Trophoblast cell (in vitro differentiated cells and primary cell): ENCODE results near the gene RNF26.
A peak's percentile ranks its signal among the peaks of the same experiment; 100 is the strongest.

Source experiments
- DNase-seq, 2 donors: peaks; one replicate each; pipeline ENCODE4 v3.0.0-alpha.2; 2016
- H2AFZ ChIP-seq: 2 replicates; pipeline ENCODE4 v1.6.1; 2013; ENCODE audit warnings: low read length, moderate library complexity, mild to moderate bottlenecking; ENCODE audit not compliant: insufficient read depth, poor library complexity
- H2AK5ac ChIP-seq: 2 replicates; pipeline ENCODE4 v1.6.1; 2013; ENCODE audit warnings: mild to moderate bottlenecking, low read length
- H2BK120ac ChIP-seq: 2 replicates; pipeline ENCODE4 v1.6.1; 2013; ENCODE audit warnings: low read length, mild to moderate bottlenecking, moderate library complexity; ENCODE audit not compliant: insufficient read depth, poor library complexity
- H2BK12ac ChIP-seq: 2 replicates; pipeline ENCODE4 v1.6.1; 2013; ENCODE audit warnings: mild to moderate bottlenecking, low read length, moderate library complexity
- H2BK5ac ChIP-seq: 2 replicates; pipeline ENCODE4 v1.6.1; 2013; ENCODE audit warnings: low read length, low read depth, moderate library complexity, mild to moderate bottlenecking; ENCODE audit not compliant: poor library complexity
- H3K14ac ChIP-seq: 2 replicates; pipeline ENCODE4 v1.6.1; 2013; ENCODE audit warnings: mild to moderate bottlenecking, low read length
- H3K18ac ChIP-seq: 2 replicates; pipeline ENCODE4 v1.6.1; 2013; ENCODE audit warnings: mild to moderate bottlenecking, low read length
- H3K23ac ChIP-seq: 2 replicates; pipeline ENCODE4 v1.6.1; 2013; ENCODE audit warnings: low read length
- H3K27ac ChIP-seq: 2 replicates; pipeline ENCODE4 v1.5.1; 2013; ENCODE audit warnings: low read depth, mild to moderate bottlenecking, inconsistent platforms, low read length, moderate library complexity
- H3K27me3 ChIP-seq: 2 replicates; pipeline ENCODE4 v1.6.1; 2013; ENCODE audit warnings: inconsistent platforms, mild to moderate bottlenecking, low read length, moderate library complexity; ENCODE audit not compliant: insufficient read depth
- H3K36me3 ChIP-seq, 2 experiments: 1 replicate in 1 of 2; 2 replicates in 1 of 2; pipeline ENCODE4 v1.6.1; 2013; ENCODE audit warnings: low read length in 2 of 2, mild to moderate bottlenecking in 2 of 2, moderate library complexity in 1 of 2; ENCODE audit not compliant: insufficient read depth in 2 of 2, control insufficient read depth in 1 of 2
- H3K4ac ChIP-seq: 2 replicates; pipeline ENCODE4 v1.6.1; 2013; ENCODE audit warnings: low read depth, mild to moderate bottlenecking, low read length, moderate library complexity
- H3K4me1 ChIP-seq, 2 experiments: 1 replicate in 1 of 2; 2 replicates in 1 of 2; pipeline ENCODE4 v1.6.1; 2013; ENCODE audit warnings: low read length in 2 of 2, mild to moderate bottlenecking in 2 of 2, moderate library complexity in 1 of 2; ENCODE audit not compliant: insufficient read depth in 2 of 2, control insufficient read depth in 1 of 2
- H3K4me2 ChIP-seq: 2 replicates; pipeline ENCODE4 v1.6.1; 2013; ENCODE audit warnings: inconsistent platforms, mild to moderate bottlenecking, low read length, moderate library complexity
- H3K4me3 ChIP-seq: 2 replicates; pipeline ENCODE4 v1.5.1; 2013; ENCODE audit warnings: mild to moderate bottlenecking, low read depth, low read length, inconsistent platforms
- H3K79me1 ChIP-seq: one replicate; pipeline ENCODE4 v1.6.1; 2013; ENCODE audit warnings: low read length
- H3K79me2 ChIP-seq: 2 replicates; pipeline ENCODE4 v1.6.1; 2013; ENCODE audit warnings: low read length, mild to moderate bottlenecking; ENCODE audit not compliant: control insufficient read depth, insufficient read depth, poor library complexity
- H3K9ac ChIP-seq: 2 replicates; pipeline ENCODE4 v1.6.1; 2013; ENCODE audit warnings: mild to moderate bottlenecking, low read length
- H3K9me3 ChIP-seq: 2 replicates; pipeline ENCODE4 v1.6.1; 2013; ENCODE audit warnings: low read depth, mild to moderate bottlenecking, control low read depth, inconsistent platforms, low read length; ENCODE audit not compliant: insufficient read depth
- H4K12ac ChIP-seq: 2 replicates; pipeline ENCODE4 v1.6.1; 2013; ENCODE audit warnings: low read depth, mild to moderate bottlenecking, low read length, moderate library complexity
- H4K8ac ChIP-seq: 2 replicates; pipeline ENCODE4 v1.6.1; 2013; ENCODE audit warnings: low read depth, mild to moderate bottlenecking, low read length, moderate library complexity
- H4K91ac ChIP-seq: one replicate; pipeline ENCODE4 v1.6.1; 2013; ENCODE audit warnings: low read depth, mild to moderate bottlenecking, low read length, moderate library complexity
- WGBS: extraction: QIAGEN DNeasy Blood & Tissue Kit; methylation state at CpG from one replicate; pipeline ENCODE4 v1.1.7; 2013; ENCODE audit warnings: missing lambda C conversion rate; ENCODE audit not compliant: insufficient read length, insufficient coverage; ENCODE audit errors: extremely low coverage; 5-methylcytosine and 5-hydroxymethylcytosine counted together

The RNF26 gene

DNA sequence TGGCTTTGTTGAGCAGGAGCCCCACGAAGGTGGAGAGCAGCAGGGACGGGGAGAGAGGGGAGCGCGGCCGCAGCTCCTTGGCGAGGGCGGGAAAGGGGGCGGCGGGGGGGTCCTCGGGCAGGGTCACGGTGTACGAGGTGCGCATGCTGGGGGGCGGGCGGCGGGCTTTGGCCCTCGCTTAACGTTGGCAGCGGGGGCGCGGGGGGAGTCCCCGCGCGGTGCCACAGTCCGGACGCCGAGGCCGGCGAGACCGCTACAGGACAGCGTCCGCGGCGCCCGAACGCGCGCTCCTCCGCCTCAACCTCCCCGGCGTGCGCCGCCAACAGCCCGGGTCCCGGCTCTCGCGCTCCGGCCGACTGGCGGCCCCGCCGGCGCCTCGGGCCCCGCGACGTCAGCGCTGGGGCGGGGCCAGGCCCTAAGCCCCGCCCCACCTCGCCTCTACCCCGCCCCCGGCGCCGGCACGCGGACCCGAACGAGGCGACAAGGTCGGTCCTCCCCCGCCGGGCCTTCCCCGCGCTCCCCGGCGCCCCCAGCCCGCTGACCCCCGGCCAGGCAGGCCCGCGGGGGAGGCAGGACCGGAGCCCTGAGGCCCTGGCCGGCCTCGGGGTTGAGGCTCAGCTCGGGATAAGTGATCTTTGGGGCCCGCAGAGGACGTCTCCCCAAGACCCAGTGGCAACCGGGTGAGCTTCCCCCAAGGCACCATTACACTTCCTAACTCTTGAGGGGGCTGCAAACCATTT lies 29.7 kb downstream of the RNF26 start:
- peaks cover 1 to 4% of the 10 kb centered on the region in 2 experiments for H3K36me3 ChIP-seq
- H3K27ac ChIP-seq = no peak overlapping the region
- peaks cover 10% of the 10 kb centered on the region for H3K79me1 ChIP-seq
- H3K4me3 ChIP-seq = peak overlapping the region; percentile 67
- H4K12ac ChIP-seq = no peak overlapping the region
- peak overlapping the region; percentile 51 for H2BK12ac ChIP-seq
- H2AK5ac ChIP-seq = peak overlapping the region; percentile 4
- peak overlapping the region; percentile 64 for H4K91ac ChIP-seq
- no peak overlapping the region for H2BK5ac ChIP-seq
- H3K27me3 ChIP-seq = no peaks in the 10 kb centered on the region
- H3K4me2 ChIP-seq = peak overlapping the region; percentile 73
- peak overlapping the region; percentile 73 for H3K18ac ChIP-seq
- peaks cover 5% of the 10 kb centered on the region for H3K9me3 ChIP-seq
- peak overlapping the region; percentile 69 for H3K14ac ChIP-seq
- peaks cover 33 to 36% of the 10 kb centered on the region in 2 experiments for H3K4me1 ChIP-seq
- no CpG with 5 or more reads among the region's 88 CpGs for WGBS
- no peak overlapping the region for H3K23ac ChIP-seq
- H2BK120ac ChIP-seq = peak overlapping the region; percentile 61
- DNase-seq = peak; percentile 19 to 71
- peaks cover 2% of the 10 kb centered on the region for H3K79me2 ChIP-seq
- H3K9ac ChIP-seq = no peak overlapping the region
- H4K8ac ChIP-seq = peak overlapping the region; percentile 39
- no peak overlapping the region for H3K4ac ChIP-seq
- peak overlapping the region; percentile 47 for H2AFZ ChIP-seq

DNA sequence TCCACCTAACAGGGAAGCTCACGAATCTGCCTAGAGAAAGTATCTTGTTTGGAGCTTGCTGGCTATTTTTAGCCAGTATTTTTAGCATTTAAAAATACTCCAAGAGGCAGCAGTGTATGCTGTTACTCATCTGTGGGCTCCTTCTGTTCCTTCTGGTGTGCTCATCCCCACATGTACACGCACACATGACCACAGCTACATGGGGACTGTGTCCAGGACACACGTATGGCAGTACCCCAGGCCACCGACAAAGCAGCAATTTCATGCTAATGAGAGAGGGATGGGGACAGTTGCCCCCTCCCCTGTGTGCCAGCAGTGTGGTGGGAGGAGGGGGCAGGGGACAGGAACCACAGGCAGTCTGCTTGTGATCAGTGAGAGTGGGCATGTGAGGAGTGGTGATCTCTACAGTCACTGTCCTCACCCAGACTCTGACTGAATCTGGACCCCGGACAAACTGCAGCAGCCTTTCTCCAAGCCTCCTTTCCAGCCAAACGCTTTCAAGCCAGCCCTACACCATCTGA lies 30.8 kb downstream of the RNF26 start:
- no peak overlapping the region for H3K4me2 ChIP-seq
- WGBS = no CpG with 5 or more reads among the region's 6 CpGs
- no peak overlapping the region for H4K12ac ChIP-seq
- H3K79me1 ChIP-seq = peaks cover 10% of the 10 kb centered on the region
- H3K4ac ChIP-seq = no peak overlapping the region
- H3K27ac ChIP-seq = no peak overlapping the region
- no peak overlapping the region for H3K23ac ChIP-seq
- H3K9me3 ChIP-seq = peaks cover 5% of the 10 kb centered on the region
- no peak overlapping the region for H4K91ac ChIP-seq
- no peaks in the 10 kb centered on the region for H3K27me3 ChIP-seq
- peaks cover 2% of the 10 kb centered on the region for H3K79me2 ChIP-seq
- H2BK120ac ChIP-seq = no peak overlapping the region
- H3K18ac ChIP-seq = no peak overlapping the region
- no peak overlapping the region for H2BK5ac ChIP-seq
- no peaks in the 10 kb centered on the region for H3K36me3 ChIP-seq
- H3K4me3 ChIP-seq = no peak overlapping the region
- H4K8ac ChIP-seq = no peak overlapping the region
- H3K9ac ChIP-seq = no peak overlapping the region
- no peak overlapping the region for H3K14ac ChIP-seq
- no peak overlapping the region for H2AFZ ChIP-seq
- H3K4me1 ChIP-seq = peaks cover 28 to 31% of the 10 kb centered on the region in 2 experiments
- DNase-seq = no peak
- H2AK5ac ChIP-seq = no peak overlapping the region
- no peak overlapping the region for H2BK12ac ChIP-seq

DNA sequence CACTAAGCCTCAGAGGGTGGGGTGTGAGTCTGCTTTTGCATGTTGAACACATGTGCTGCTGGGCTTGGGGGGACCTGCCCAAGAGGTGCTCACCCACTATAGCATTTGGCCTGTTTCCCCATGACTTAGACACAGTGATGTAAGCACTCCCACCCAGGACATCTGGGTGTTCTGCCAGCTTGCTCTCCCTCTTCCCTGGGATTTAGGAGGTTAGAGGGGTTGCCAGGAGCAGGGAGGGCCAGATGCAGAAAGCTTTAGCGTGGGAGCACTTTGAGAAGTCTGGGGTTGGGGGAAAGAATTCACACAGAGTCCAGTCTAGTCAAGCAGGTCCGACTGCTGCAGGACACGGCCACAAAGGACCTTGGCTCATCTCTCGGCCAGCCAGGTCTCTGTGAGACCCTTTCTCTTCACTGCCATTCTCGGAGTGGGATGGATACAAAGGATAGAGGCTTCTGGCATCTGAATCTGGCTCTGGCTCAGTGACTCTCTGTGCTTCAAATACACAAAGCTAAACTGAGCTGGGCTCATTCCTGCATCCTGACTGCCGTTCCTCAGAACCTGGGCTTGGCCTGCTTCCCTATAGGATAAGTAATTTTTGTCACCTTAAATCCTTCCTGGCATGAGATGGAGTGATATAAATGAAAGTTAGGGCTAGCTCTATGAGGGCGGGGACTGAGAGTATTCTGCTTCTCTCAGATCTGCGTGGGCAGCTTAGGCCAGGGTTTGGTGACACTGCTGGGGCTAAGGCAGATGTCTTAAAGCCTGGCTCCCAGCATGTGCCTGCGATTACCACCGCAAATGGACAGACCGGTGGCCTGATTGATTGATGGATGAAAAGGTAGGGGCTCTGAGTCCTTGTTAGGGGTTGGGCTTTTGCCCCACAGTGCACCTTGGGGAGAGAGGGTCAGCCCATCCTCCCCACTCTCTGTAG lies 32.6 kb downstream of the RNF26 start:
- Histone ChIP-seq H3K23ac (no peak overlapping the region), H2BK5ac (no peak overlapping the region), H2BK12ac (no peak overlapping the region), H3K4ac (no peak overlapping the region), H3K79me2 (peaks cover 2% of the 10 kb centered on the region), H3K4me2 (no peak overlapping the region), H3K4me3 (no peak overlapping the region), H3K4me1 (peaks cover 20 to 22% of the 10 kb centered on the region in 2 experiments), H3K18ac (peak overlapping the region; percentile 12), H2AFZ (no peak overlapping the region), H3K27me3 (no peaks in the 10 kb centered on the region), H2BK120ac (no peak overlapping the region), H3K9me3 (peaks cover 5% of the 10 kb centered on the region), H3K79me1 (peaks cover 3% of the 10 kb centered on the region), H3K36me3 (no peaks in the 10 kb centered on the region), H3K14ac (no peak overlapping the region), H4K12ac (no peak overlapping the region), H3K9ac (no peak overlapping the region), H2AK5ac (no peak overlapping the region), H3K27ac (no peak overlapping the region), H4K91ac (no peak overlapping the region), H4K8ac (no peak overlapping the region)
- WGBS = no CpG with 5 or more reads among the region's 11 CpGs
- no peak for DNase-seq

DNA sequence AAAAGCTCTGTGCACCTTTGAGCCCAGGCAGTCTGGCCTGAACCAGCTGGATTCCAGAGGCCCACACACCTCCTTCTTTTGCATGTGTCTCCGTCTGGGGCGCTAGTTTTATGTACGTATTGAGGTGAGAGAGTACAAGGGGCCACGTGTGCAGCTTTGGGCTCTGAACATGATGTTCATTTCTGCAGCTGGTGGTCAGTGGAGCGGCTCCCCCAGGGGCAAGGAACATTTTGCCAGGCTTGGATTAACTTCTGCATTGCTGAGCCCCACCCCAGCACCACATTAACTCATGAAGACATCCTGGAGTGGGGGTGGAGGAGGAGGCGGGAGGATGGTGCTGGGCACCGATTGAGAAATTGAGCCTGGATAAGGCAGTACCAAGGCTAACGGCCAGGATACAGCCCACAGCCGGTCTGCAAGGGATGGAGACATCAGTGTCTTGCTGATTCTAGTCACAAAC lies 33.4 kb downstream of the RNF26 start:
- Histone ChIP-seq H3K9me3 (peaks cover 5% of the 10 kb centered on the region), H3K14ac (no peak overlapping the region), H3K36me3 (no peaks in the 10 kb centered on the region), H2AFZ (no peak overlapping the region), H3K27me3 (no peaks in the 10 kb centered on the region), H3K4me1 (peaks cover 13 to 15% of the 10 kb centered on the region in 2 experiments), H2BK5ac (no peak overlapping the region), H3K79me2 (peaks cover 2% of the 10 kb centered on the region), H3K79me1 (peaks cover 3% of the 10 kb centered on the region), H3K27ac (no peak overlapping the region), H2AK5ac (no peak overlapping the region), H3K4ac (no peak overlapping the region), H3K4me2 (no peak overlapping the region), H3K23ac (no peak overlapping the region), H2BK12ac (no peak overlapping the region), H3K4me3 (no peak overlapping the region), H3K9ac (no peak overlapping the region), H4K91ac (no peak overlapping the region), H3K18ac (no peak overlapping the region), H4K8ac (no peak overlapping the region), H4K12ac (no peak overlapping the region), H2BK120ac (no peak overlapping the region)
- no CpG with 5 or more reads among the region's 9 CpGs for WGBS
- DNase-seq = no peak
